Thoracic aorta (tissue), 2 donors: Measurements from ENCODE around the gene TMEM254. TPM values are rescaled to one million over a fixed set of nuclear protein-coding genes. Genes with fewer than 3 reads are reported as not detected.

Experiments
- ATAC-seq: fragments of 150-250 bp; one replicate; pipeline ENCODE4 v1.8.0; 2017; ENCODE audit warnings: low read depth; ENCODE audit not compliant: insufficient number of reproducible peaks, low FRiP score
- DNase-seq: peaks from one replicate; pipeline ENCODE4 v3.0.0-alpha.2; 2020; ENCODE audit warnings: low spot score
- H3K27ac ChIP-seq, 2 donors: fragments of 200-600 bp; sonication (generic); 1 replicate in 1 of 2; 2 replicates in 1 of 2; pipeline ENCODE4 v1.5.1; 2016; ENCODE audit warnings: mild to moderate bottlenecking in 2 of 2, moderate library complexity in 2 of 2
- H3K27me3 ChIP-seq: fragments of 200-600 bp; sonication (generic); replicated peaks from 2 replicates; pipeline ENCODE4 v1.6.0; 2016; ENCODE audit warnings: mild to moderate bottlenecking; ENCODE audit not compliant: insufficient read depth
- H3K36me3 ChIP-seq: fragments of 200-600 bp; sonication (generic); one replicate; pipeline ENCODE4 v1.5.1; 2016
- H3K4me1 ChIP-seq, 2 donors: fragments of 200-600 bp; sonication (generic); 1 replicate in 1 of 2; 2 replicates in 1 of 2; pipeline versions ENCODE4 v1.5.1 to v1.6.0; 2016; ENCODE audit warnings: low read depth in 2 of 2, mild to moderate bottlenecking in 1 of 2; ENCODE audit not compliant: control insufficient read depth in 1 of 2
- H3K4me3 ChIP-seq: fragments of 200-600 bp; sonication (generic); 2 replicates; pipeline ENCODE4 v1.5.1; 2016; ENCODE audit warnings: mild to moderate bottlenecking
- H3K9me3 ChIP-seq: fragments of 200-600 bp; sonication (generic); 2 replicates; pipeline ENCODE4 v1.5.1; 2016
- total RNA-seq, 2 donors: library from RNA; depleted of rRNA; stranded (reverse); fragments of >200 nt; gene quantifications; one replicate each; pipeline versions ENCODE4 v1.1.0 to v1.2.3, GENCODE V29; 2016
- TF ChIP-seq, protein P1 (sequence below): fragments of 200-600 bp; sonication (generic); IDR thresholded peaks from one replicate; pipeline ENCODE4 v1.5.1; 2019; ENCODE audit warnings: antibody characterized with exemption

TMEM254 gene
- total RNA-seq, 2 donors from 2014 or later, result 5.1 to 10.7 TPM

DNA sequence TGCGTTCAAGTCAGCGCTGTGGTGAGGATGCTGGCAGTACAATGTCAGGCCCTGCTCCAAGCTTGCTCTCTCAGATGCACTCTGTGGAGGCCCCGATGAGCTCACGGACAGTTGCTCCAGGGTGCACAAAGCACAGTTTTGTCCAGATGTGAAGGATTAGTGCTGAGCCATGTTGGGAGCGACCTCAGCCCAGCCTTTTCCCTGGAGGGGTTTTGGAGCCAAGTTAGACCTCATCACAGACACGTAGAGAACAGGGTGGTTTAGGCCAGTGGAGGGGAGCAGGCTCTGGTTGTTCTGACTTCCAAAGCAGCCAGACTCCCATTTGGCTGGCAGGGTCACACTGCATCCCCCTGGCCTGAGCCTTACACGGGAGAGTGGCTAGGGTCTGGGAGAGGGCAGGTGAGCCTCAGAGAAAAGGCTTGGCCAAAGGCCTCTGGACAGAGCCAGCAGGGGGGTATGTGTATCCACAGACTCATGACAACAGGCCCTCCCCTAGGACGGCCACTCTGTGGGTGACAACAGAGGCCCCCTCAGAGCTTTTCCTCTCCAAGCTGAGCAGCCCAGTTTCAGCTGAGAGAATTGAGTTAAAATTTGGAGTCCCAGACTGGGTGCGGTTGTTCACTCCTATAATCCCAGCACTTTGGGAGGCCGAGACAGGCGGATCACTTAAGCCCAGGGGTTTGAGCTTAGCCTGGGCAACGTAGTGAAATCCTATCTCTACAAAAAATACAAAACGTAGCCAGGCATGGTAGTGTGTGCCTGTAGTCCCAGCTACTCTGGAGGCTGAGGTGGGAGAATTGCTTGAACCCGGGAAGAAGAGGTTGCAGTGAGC, 58.8 kb downstream of the TMEM254 start:
- TF ChIP-seq, protein P1, sequence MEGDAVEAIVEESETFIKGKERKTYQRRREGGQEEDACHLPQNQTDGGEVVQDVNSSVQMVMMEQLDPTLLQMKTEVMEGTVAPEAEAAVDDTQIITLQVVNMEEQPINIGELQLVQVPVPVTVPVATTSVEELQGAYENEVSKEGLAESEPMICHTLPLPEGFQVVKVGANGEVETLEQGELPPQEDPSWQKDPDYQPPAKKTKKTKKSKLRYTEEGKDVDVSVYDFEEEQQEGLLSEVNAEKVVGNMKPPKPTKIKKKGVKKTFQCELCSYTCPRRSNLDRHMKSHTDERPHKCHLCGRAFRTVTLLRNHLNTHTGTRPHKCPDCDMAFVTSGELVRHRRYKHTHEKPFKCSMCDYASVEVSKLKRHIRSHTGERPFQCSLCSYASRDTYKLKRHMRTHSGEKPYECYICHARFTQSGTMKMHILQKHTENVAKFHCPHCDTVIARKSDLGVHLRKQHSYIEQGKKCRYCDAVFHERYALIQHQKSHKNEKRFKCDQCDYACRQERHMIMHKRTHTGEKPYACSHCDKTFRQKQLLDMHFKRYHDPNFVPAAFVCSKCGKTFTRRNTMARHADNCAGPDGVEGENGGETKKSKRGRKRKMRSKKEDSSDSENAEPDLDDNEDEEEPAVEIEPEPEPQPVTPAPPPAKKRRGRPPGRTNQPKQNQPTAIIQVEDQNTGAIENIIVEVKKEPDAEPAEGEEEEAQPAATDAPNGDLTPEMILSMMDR, result no peak
- no peak for ATAC-seq
- Histone ChIP-seq H3K4me3 (no peak overlapping the region), H3K9me3 (no peaks in the 10 kb centered on the region), H3K36me3 (no peaks in the 10 kb centered on the region), H3K27ac (peak overlapping the region in 1 of 2 donors; percentile 19), H3K4me1 (peaks cover 2 to 33% of the 10 kb centered on the region in 2 donors), H3K27me3 (no peaks in the 10 kb centered on the region)
- no peak for DNase-seq

DNA sequence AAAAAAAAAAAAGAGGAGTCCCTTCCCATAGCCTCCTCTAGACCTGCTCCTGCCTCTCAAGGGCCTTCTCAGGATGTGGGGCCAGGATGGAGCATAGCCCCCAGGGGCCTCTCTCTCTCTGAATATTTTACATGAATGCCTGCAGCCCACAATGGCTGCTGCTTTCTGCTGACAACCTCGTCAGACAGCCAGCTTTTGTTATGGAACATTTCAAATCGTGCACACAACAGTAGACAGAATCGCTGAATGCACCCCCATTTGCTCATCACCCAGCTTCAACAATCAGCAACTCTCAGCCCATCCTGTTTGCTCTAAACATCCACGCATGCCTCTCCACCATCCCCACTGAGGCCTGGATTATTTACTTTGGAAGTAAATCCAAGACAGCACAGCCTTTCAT, 59.5 kb downstream of the TMEM254 start:
- peaks cover 0 to 28% of the 10 kb centered on the region in 2 donors for H3K4me1 ChIP-seq
- no peaks in the 10 kb centered on the region for H3K9me3 ChIP-seq
- no peak for ATAC-seq
- no peak overlapping the region for H3K27ac ChIP-seq
- TF ChIP-seq, protein P1, result no peak
- no peak overlapping the region for H3K4me3 ChIP-seq
- DNase-seq, result no peak
- no peaks in the 10 kb centered on the region for H3K27me3 ChIP-seq
- no peaks in the 10 kb centered on the region for H3K36me3 ChIP-seq

DNA sequence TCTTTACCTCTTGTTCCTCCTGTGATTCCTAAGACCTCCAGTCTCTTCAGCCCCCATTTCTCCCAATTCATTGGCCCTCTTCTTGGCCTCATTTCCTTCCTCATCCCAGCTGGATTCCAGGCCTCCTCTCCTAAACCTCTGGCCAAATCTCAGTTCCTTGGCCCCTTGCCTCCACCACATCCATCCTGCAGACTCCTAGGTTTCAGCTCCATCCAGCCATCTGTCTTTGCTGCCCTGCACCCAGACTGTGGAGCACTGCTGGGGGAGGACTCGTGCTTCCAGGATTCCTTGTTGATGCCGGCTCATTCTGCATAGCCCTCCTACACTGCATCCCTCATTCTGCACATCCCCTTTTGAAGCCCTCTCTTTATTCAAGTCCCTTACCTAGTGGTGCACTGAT, 60.8 kb downstream of the TMEM254 start:
- Histone ChIP-seq H3K4me1 (peaks cover 6 to 26% of the 10 kb centered on the region in 2 donors), H3K27ac (no peak overlapping the region), H3K9me3 (no peaks in the 10 kb centered on the region), H3K36me3 (no peaks in the 10 kb centered on the region), H3K4me3 (no peak overlapping the region), H3K27me3 (no peaks in the 10 kb centered on the region)
- ATAC-seq, result no peak
- DNase-seq, result no peak
- TF ChIP-seq, protein P1, result no peak

DNA sequence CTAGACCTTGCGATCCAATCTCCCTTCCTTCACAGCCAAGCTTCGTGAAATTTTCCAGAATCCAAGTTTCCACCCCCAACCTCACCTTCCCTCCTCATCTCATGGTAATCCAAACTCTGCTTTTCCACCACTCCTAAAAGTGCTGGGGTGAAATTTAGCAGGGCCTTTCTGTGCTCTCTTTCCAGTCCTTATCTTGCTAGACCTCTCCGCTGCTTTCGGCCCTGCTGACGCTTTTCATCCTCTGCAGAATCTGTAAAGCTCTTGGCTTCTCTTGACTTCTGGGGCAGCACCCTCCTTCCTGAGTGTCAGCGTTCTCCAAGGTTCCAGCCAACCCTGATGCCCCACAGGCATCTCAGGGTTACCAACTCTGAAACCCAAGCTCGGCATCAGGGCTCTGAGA, 61.8 kb downstream of the TMEM254 start:
- no peak for DNase-seq

More for the DNA sequence above, 61.8 kb downstream of the TMEM254 start:
- H3K4me1 ChIP-seq, result peaks cover 11 to 33% of the 10 kb centered on the region in 2 donors
- H3K27me3 ChIP-seq, result no peaks in the 10 kb centered on the region
- no peak overlapping the region for H3K4me3 ChIP-seq
- no peak for ATAC-seq
- TF ChIP-seq, protein P1, result no peak
- no peaks in the 10 kb centered on the region for H3K36me3 ChIP-seq
- H3K27ac ChIP-seq, result no peak overlapping the region
- H3K9me3 ChIP-seq, result no peaks in the 10 kb centered on the region
